Osteocyte (in vitro differentiated cells): ENCODE data around the gene SLIRP. TPM values are rescaled to one million over a fixed set of nuclear protein-coding genes. Genes with fewer than 3 reads are reported as not detected.

Experiments used
- DNase-seq: peaks from one replicate; pipeline ENCODE4 v3.0.0; 2021; ENCODE audit warnings: mixed read lengths; ENCODE audit not compliant: unreplicated experiment; ENCODE audit errors: extremely low spot score
- H3K27ac Mint-ChIP-seq: one replicate; pipeline ENCODE4 v1.8.0; 2021; ENCODE audit warnings: mild to moderate bottlenecking, mixed read lengths; ENCODE audit not compliant: unreplicated experiment
- H3K27me3 Mint-ChIP-seq: one replicate; pipeline ENCODE4 v1.8.0; 2021; ENCODE audit warnings: mixed read lengths; ENCODE audit not compliant: unreplicated experiment
- H3K36me3 Mint-ChIP-seq: one replicate; pipeline ENCODE4 v1.8.0; 2021; ENCODE audit warnings: mixed read lengths; ENCODE audit not compliant: unreplicated experiment
- H3K4me1 Mint-ChIP-seq: one replicate; pipeline ENCODE4 v1.8.0; 2021; ENCODE audit warnings: mixed read lengths; ENCODE audit not compliant: unreplicated experiment
- H3K4me3 Mint-ChIP-seq: one replicate; pipeline ENCODE4 v1.8.0; 2021; ENCODE audit warnings: mild to moderate bottlenecking, moderate library complexity, mixed read lengths; ENCODE audit not compliant: unreplicated experiment
- H3K9me3 Mint-ChIP-seq: one replicate; pipeline ENCODE4 v1.8.0; 2021; ENCODE audit warnings: mixed read lengths; ENCODE audit not compliant: unreplicated experiment
- total RNA-seq: library from RNA; stranded (reverse); gene quantifications from 2 replicates; pipeline ENCODE4 v1.2.1, GENCODE V29; 2021
- TF ChIP-seq, protein P1 (sequence below): fragments of 200-600 bp; sonication (generic); IDR thresholded peaks from 2 replicates; pipeline ENCODE4 v1.5.0; 2021; ENCODE audit warnings: antibody characterized with exemption, mild to moderate bottlenecking, moderate library complexity

The SLIRP gene
- total RNA-seq, 1 donor from 2014 or later, result 76.2 TPM

DNA sequence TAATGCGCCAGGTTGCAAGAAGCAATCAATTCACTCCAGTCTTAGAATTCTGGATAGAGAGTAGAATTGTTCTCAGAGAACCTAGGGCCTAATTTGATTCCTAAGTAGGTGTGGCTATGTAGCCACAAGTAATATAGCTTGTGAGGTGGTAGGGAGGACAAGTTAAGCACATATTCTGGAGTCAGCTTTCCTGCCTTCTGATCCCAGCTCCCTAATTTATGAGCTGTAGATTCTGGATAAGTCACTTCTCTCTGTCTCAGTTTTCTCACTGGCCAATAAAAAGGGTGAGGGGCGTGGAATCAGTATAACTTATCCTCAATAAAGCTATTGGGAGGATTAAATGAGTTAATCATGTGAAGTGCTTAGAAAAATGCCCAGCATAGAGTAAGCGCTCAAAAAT lies 56.1 kb downstream of the SLIRP start:
- H3K27me3 Mint-ChIP-seq, result no peaks in the 10 kb centered on the region
- no peak overlapping the region for H3K4me3 Mint-ChIP-seq
- H3K4me1 Mint-ChIP-seq, result peaks cover 24% of the 10 kb centered on the region
- H3K27ac Mint-ChIP-seq, result no peak overlapping the region
- H3K9me3 Mint-ChIP-seq, result no peaks in the 10 kb centered on the region
- no peak for DNase-seq
- peaks cover 3% of the 10 kb centered on the region for H3K36me3 Mint-ChIP-seq
- TF ChIP-seq, protein P1, sequence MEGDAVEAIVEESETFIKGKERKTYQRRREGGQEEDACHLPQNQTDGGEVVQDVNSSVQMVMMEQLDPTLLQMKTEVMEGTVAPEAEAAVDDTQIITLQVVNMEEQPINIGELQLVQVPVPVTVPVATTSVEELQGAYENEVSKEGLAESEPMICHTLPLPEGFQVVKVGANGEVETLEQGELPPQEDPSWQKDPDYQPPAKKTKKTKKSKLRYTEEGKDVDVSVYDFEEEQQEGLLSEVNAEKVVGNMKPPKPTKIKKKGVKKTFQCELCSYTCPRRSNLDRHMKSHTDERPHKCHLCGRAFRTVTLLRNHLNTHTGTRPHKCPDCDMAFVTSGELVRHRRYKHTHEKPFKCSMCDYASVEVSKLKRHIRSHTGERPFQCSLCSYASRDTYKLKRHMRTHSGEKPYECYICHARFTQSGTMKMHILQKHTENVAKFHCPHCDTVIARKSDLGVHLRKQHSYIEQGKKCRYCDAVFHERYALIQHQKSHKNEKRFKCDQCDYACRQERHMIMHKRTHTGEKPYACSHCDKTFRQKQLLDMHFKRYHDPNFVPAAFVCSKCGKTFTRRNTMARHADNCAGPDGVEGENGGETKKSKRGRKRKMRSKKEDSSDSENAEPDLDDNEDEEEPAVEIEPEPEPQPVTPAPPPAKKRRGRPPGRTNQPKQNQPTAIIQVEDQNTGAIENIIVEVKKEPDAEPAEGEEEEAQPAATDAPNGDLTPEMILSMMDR, result no peak

Other genes with a start within 250 kb of the SLIRP start
- gene ISM2, start 209.3 kb upstream of the SLIRP start, total RNA-seq, result not detected in 2 replicates
- 28.1 and 31.3 TPM in 2 replicates for gene SPTLC2, start 91.5 kb upstream of the SLIRP start, total RNA-seq
- gene ALKBH1, start 80 bp upstream of the SLIRP start, total RNA-seq, result 10.5 and 12.1 TPM in 2 replicates
- gene SNW1, start 53.1 kb downstream of the SLIRP start, total RNA-seq, result 81.2 and 101 TPM in 2 replicates
- gene ADCK1, start 92.0 kb downstream of the SLIRP start, total RNA-seq, result 7.8 and 9.4 TPM in 2 replicates